HCT116 (cell line): Measurements from ENCODE around the gene GDF10. TPM values are rescaled to one million over a fixed set of nuclear protein-coding genes. Genes with fewer than 3 reads are reported as not detected.

Experiments used
- ATAC-seq: fragments of 200-7000 bp; cut with Tn5 transposase; 2 replicates; pipeline ENCODE4 v1.9.1; 2020; ENCODE audit warnings: mild to moderate bottlenecking, moderate library complexity
- BruUV-seq: library from RNA; stranded (reverse); fragments of 400-500 nt; replicated peaks from 2 replicates; lab custom pipeline; 2021; lab: Mats Ljungman, UMichigan
- CTCF ChIA-PET: fragments of 300-600 bp; sonication (Branson Sonifier 250); formaldehyde crosslinking; loops from one replicate; lab custom pipeline; 2021; ENCODE audit warnings: antibody characterized with exemption; lab: Charles Lee
- POLR2A ChIA-PET: fragments of 300-600, 350-600 bp; sonication (Branson Sonifier 250); formaldehyde crosslinking; loops from one replicate; lab custom pipeline; 2021; ENCODE audit warnings: antibody characterized with exemption; lab: Charles Lee
- RAD21 ChIA-PET, 2 experiments: fragments of 300-600 bp; sonication (Branson Sonifier 250); formaldehyde crosslinking; loops; one replicate each; lab custom pipeline; 2023; ENCODE audit warnings: low total read pairs in 2 of 2; ENCODE audit not compliant: uncharacterized antibody in 2 of 2, unreplicated experiment in 2 of 2, low non-redundant PET in 1 of 2; lab: Charles Lee
- DNase-seq: peaks from one replicate; pipeline ENCODE4 v3.0.0-alpha.2; 2010; ENCODE audit warnings: low read depth, low spot score
- H2AFZ ChIP-seq: fragments of 200-600 bp; shearing (Covaris generic), sonication (generic); 2 replicates; pipeline ENCODE4 v1.6.1; 2017; ENCODE audit warnings: low read depth, mixed run types, mixed read lengths, antibody characterized with exemption, low read length; ENCODE audit not compliant: poor library complexity, severe bottlenecking
- H3K27ac ChIP-seq: 2 replicates; pipeline ENCODE4 v1.5.1; 2012; ENCODE audit warnings: low read depth, low read length
- H3K27me3 ChIP-seq: fragments of 200-600 bp; sonication (generic); 2 replicates; pipeline ENCODE4 v1.6.1; 2016; ENCODE audit warnings: mixed run types, low read length, mixed read lengths; ENCODE audit not compliant: insufficient read depth
- H3K36me3 ChIP-seq, 2 experiments: fragments of 200-500 bp in 1 of 2; fragments of 200-600 bp in 1 of 2; sonication (Bioruptor generic) in 1 of 2; sonication (generic) in 1 of 2; 2 replicates each; pipeline versions ENCODE4 v1.5.1 to v1.6.1; 2014 to 2016; ENCODE audit warnings: low read length in 2 of 2, inconsistent platforms in 1 of 2, mixed read lengths in 1 of 2, mixed run types in 1 of 2; ENCODE audit not compliant: insufficient read depth in 2 of 2, control insufficient read depth in 1 of 2
- H3K4me1 ChIP-seq, 2 experiments: fragments of 200-600 bp in 1 of 2; sonication (generic) in 1 of 2; 2 replicates each; pipeline versions ENCODE4 v1.5.1 to v1.6.1; 2012 to 2017; ENCODE audit warnings: low read length in 2 of 2, inconsistent platforms in 1 of 2, mild to moderate bottlenecking in 1 of 2, mixed read lengths in 1 of 2, mixed run types in 1 of 2, moderate library complexity in 1 of 2; ENCODE audit not compliant: insufficient read depth in 2 of 2, control insufficient read depth in 1 of 2
- H3K4me2 ChIP-seq: fragments of 200-600 bp; sonication (generic); 2 replicates; pipeline ENCODE4 v1.6.1; 2017; ENCODE audit warnings: mixed run types, low read length, mixed read lengths
- H3K4me3 ChIP-seq, 2 experiments: fragments of 200-600 bp in 1 of 2; sonication (generic) in 1 of 2; replicated peaks in 1 of 2; 2 replicates each; pipeline ENCODE4 v1.5.1; 2011 to 2016; ENCODE audit warnings: low read length in 2 of 2, control low read depth in 1 of 2, low read depth in 1 of 2, mild to moderate bottlenecking in 1 of 2, mixed read lengths in 1 of 2, mixed run types in 1 of 2
- H3K79me2 ChIP-seq: fragments of 200-600 bp; sonication (generic); 2 replicates; pipeline ENCODE4 v1.6.1; 2017; ENCODE audit warnings: mild to moderate bottlenecking, mixed run types, low read length, moderate library complexity, mixed read lengths; ENCODE audit not compliant: insufficient read depth
- H3K9ac ChIP-seq: fragments of 200-600 bp; sonication (generic); 2 replicates; pipeline ENCODE4 v1.6.1; 2016; ENCODE audit warnings: low read length, mixed read lengths
- H3K9me2 ChIP-seq: fragments of 200-600 bp; sonication (generic), shearing (Covaris generic); 2 replicates; pipeline ENCODE4 v1.6.1; 2017; ENCODE audit warnings: mixed run types, mild to moderate bottlenecking, moderate library complexity; ENCODE audit not compliant: insufficient read depth
- H3K9me3 ChIP-seq, 2 experiments: fragments of 200-500 bp in 1 of 2; fragments of 200-600 bp in 1 of 2; sonication (Bioruptor generic) in 1 of 2; sonication (generic) in 1 of 2; 2 replicates each; pipeline ENCODE4 v1.6.1; 2014 to 2017; ENCODE audit warnings: low read length in 2 of 2, mixed read lengths in 2 of 2, inconsistent platforms in 1 of 2, low read depth in 1 of 2, mild to moderate bottlenecking in 1 of 2, mixed run types in 1 of 2, moderate library complexity in 1 of 2; ENCODE audit not compliant: control insufficient read depth in 1 of 2, insufficient read depth in 1 of 2
- H4K20me1 ChIP-seq: fragments of 200-600 bp; sonication (generic), shearing (Covaris generic); 2 replicates; pipeline ENCODE4 v1.6.1; 2017; ENCODE audit warnings: mixed run types, mild to moderate bottlenecking, moderate library complexity; ENCODE audit not compliant: insufficient read depth
- ATF3 ChIP-seq: IDR thresholded peaks from 2 replicates; pipeline ENCODE4 v1.6.1; 2012
- CEBPB ChIP-seq: IDR thresholded peaks from 2 replicates; pipeline ENCODE4 v1.6.1; 2012; ENCODE audit warnings: low read depth
- CTCF ChIP-seq, 3 experiments: fragments of 200-600 bp in 1 of 3; sonication (generic) in 1 of 3; IDR thresholded peaks in 2 of 3; conservative IDR thresholded peaks in 1 of 3; 2 replicates each; pipeline ENCODE4 v1.5.1; 2012 to 2017; ENCODE audit warnings: low read depth in 2 of 3, low read length in 2 of 3, antibody characterized with exemption in 1 of 3, borderline replicate concordance in 1 of 3, control low read depth in 1 of 3, mild to moderate bottlenecking in 1 of 3, mixed read lengths in 1 of 3, mixed run types in 1 of 3, moderate library complexity in 1 of 3; ENCODE audit not compliant: insufficient read depth in 1 of 3
- ELF1 ChIP-seq: IDR thresholded peaks from 2 replicates; pipeline ENCODE4 v1.6.1; 2012; ENCODE audit warnings: low read depth, borderline replicate concordance
- EZH2 ChIP-seq: fragments of 200-600 bp; sonication (generic); IDR thresholded peaks from 2 replicates; pipeline ENCODE4 v1.6.1; 2017; ENCODE audit warnings: antibody characterized with exemption, mixed run types
- FOSL1 ChIP-seq: IDR thresholded peaks from 2 replicates; pipeline ENCODE4 v1.6.1; 2012; ENCODE audit warnings: low read depth
- MAX ChIP-seq: IDR thresholded peaks from 2 replicates; pipeline ENCODE4 v1.6.1; 2012
- POLR2A ChIP-seq: IDR thresholded peaks from 2 replicates; pipeline ENCODE4 v1.7.0; 2011; ENCODE audit warnings: borderline replicate concordance; ENCODE audit not compliant: insufficient read depth, insufficient read length; ENCODE audit errors: extremely low read depth
- POLR2AphosphoS5 ChIP-seq: IDR thresholded peaks from 2 replicates; pipeline ENCODE4 v1.6.1; 2011; ENCODE audit warnings: mild to moderate bottlenecking, low read depth, low read length, moderate library complexity
- RAD21 ChIP-seq: IDR thresholded peaks from 2 replicates; pipeline ENCODE4 v1.6.1; 2012; ENCODE audit warnings: low read depth, mild to moderate bottlenecking
- REST ChIP-seq: IDR thresholded peaks from 2 replicates; pipeline ENCODE4 v1.6.1; 2012; ENCODE audit warnings: low read depth
- SIN3A ChIP-seq: IDR thresholded peaks from 2 replicates; pipeline ENCODE4 v1.6.1; 2012; ENCODE audit warnings: low read depth
- SRF ChIP-seq: IDR thresholded peaks from 2 replicates; pipeline ENCODE4 v1.6.1; 2012; ENCODE audit warnings: low read depth
- TCF7L2 ChIP-seq: IDR thresholded peaks from 2 replicates; pipeline ENCODE4 v1.7.0; 2011; ENCODE audit warnings: borderline replicate concordance, inconsistent platforms; ENCODE audit not compliant: insufficient read depth, insufficient read length; ENCODE audit errors: extremely low read depth
- YY1 ChIP-seq: IDR thresholded peaks from 2 replicates; pipeline ENCODE4 v1.6.1; 2011; ENCODE audit warnings: low read length, low read depth, moderate library complexity, mild to moderate bottlenecking; ENCODE audit not compliant: insufficient replicate concordance; ENCODE audit errors: extremely low read depth
- ZBTB33 ChIP-seq: IDR thresholded peaks from 2 replicates; pipeline ENCODE4 v1.6.1; 2011; ENCODE audit warnings: mild to moderate bottlenecking, low read length, moderate library complexity; ENCODE audit not compliant: insufficient replicate concordance; ENCODE audit errors: extremely low read depth
- ZFX ChIP-seq: fragments of 450-650 bp; IDR thresholded peaks from 2 replicates; pipeline ENCODE4 v1.6.1; 2017
- intact Hi-C: fragments of 100-400 bp; cut with micrococcal nuclease; formaldehyde crosslinking; loops from 2 replicates; pipeline ENCODE4 v1.10.0; 2022
- total RNA-seq: library from RNA; stranded (reverse); gene quantifications from one replicate; pipeline ENCODE4 v1.2.1, GENCODE V29; 2021; ENCODE audit not compliant: unreplicated experiment

GDF10 gene
- total RNA-seq, 1 experiment from 2014 or later, result not detected

- H3K4me2 ChIP-seq, result no peak overlapping the region
- CTCF ChIA-PET, result no interaction called here
- no peak overlapping the region for H3K27ac ChIP-seq
- no peak overlapping the region for H2AFZ ChIP-seq
- no peaks in the 10 kb centered on the region for H3K36me3 ChIP-seq
- DNase-seq (no peak), ATAC-seq (no peak)
- no peaks in the 10 kb centered on the region for H3K79me2 ChIP-seq
- no peaks in the 10 kb centered on the region for H3K9me2 ChIP-seq
- H3K4me3 ChIP-seq, result no peak overlapping the region
- TF ChIP-seq CTCF (IDR thresholded peaks at IDR 0.05 in 2 of 3, conservative IDR thresholded peaks at IDR 0.05 in 1 of 3; ENCODE audit: borderline replicate concordance in 1 of 3, insufficient read depth in 1 of 3, low read depth in 2 of 3, low read length in 2 of 3) (no peak), ELF1 (no peak), POLR2A (no peak), FOSL1 (no peak), ZFX (no peak), YY1 (no peak), POLR2AphosphoS5 (no peak), ZBTB33 (no peak), MAX (no peak), REST (no peak), SIN3A (no peak), ATF3 (no peak), EZH2 (no peak), RAD21 (no peak), TCF7L2 (no peak), CEBPB (no peak), SRF (no peak)
- no peaks in the 10 kb centered on the region for H4K20me1 ChIP-seq
- intact Hi-C loops, result no loop called here
- H3K9me3 ChIP-seq, result no peaks in the 10 kb centered on the region
- H3K9ac ChIP-seq, result no peak overlapping the region
- BruUV-seq, result no TSS peak
- no peaks in the 10 kb centered on the region for H3K27me3 ChIP-seq
- RAD21 ChIA-PET, result no interaction called here
- POLR2A ChIA-PET, result no interaction called here
- peaks cover 2 to 4% of the 10 kb centered on the region in 2 experiments; a peak in 3 of 4 replicates for H3K4me1 ChIP-seq
Observed at GRCh38 chr10:47282657-47283018, 17.4 kb upstream of the GDF10 start.
